SU-DHL-6 (cell line): ENCODE results near the gene DRC3.

Experiments used
- EZH2phosphoT487 ChIP-seq: fragments of 200-600 bp; sonication (generic), shearing (Covaris generic); conservative IDR thresholded peaks from 2 replicates; pipeline ENCODE4 v1.6.1; 2018; ENCODE audit warnings: mild to moderate bottlenecking, antibody characterized with exemption, low read length, moderate library complexity, mixed read lengths
- TF ChIP-seq, protein P1 (sequence below): fragments of 200-600 bp; sonication (generic); IDR thresholded peaks from one replicate; pipeline ENCODE4 v1.5.1; 2017; ENCODE audit warnings: antibody characterized with exemption, mild to moderate bottlenecking, low read length, moderate library complexity; ENCODE audit not compliant: insufficient read depth, poor library complexity, severe bottlenecking

DNA sequence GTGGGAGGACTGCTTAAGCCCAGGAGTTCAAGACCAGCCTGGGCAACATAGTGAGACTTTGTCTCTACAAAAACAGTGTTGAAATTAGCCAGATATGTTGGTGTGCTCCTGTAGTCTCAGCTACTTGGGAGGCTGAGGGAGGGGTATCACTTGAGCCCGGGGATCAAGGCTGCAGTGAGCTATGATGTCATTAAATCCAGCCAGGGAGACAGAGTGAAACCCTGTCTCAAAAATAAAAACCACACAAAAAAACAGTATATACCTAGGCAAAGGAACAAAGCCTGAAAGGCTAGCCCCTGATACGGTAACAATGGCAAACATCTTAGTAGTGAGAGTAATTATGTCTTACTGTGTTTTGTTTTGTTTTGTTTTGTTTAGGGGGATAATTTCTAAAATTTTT is 38.4 kb upstream of the DRC3 start:
- no peak for TF ChIP-seq EZH2phosphoT487
- TF ChIP-seq, protein P1, sequence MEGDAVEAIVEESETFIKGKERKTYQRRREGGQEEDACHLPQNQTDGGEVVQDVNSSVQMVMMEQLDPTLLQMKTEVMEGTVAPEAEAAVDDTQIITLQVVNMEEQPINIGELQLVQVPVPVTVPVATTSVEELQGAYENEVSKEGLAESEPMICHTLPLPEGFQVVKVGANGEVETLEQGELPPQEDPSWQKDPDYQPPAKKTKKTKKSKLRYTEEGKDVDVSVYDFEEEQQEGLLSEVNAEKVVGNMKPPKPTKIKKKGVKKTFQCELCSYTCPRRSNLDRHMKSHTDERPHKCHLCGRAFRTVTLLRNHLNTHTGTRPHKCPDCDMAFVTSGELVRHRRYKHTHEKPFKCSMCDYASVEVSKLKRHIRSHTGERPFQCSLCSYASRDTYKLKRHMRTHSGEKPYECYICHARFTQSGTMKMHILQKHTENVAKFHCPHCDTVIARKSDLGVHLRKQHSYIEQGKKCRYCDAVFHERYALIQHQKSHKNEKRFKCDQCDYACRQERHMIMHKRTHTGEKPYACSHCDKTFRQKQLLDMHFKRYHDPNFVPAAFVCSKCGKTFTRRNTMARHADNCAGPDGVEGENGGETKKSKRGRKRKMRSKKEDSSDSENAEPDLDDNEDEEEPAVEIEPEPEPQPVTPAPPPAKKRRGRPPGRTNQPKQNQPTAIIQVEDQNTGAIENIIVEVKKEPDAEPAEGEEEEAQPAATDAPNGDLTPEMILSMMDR, result no peak
